GM20000 (cell line): ENCODE data around the gene GIPR.
"Not testable (repeated sequence)": the region's sequence is repeated elsewhere in the genome, so short reads cannot be mapped to it uniquely, and the experiment has no call there.

Source experiments
- DNase-seq: peaks from one replicate; pipeline ENCODE4 v3.0.0; 2012; ENCODE audit warnings: low spot score
- TF ChIP-seq, protein P1 (sequence below): IDR thresholded peaks from 2 replicates; pipeline ENCODE4 v1.5.1; 2012; ENCODE audit warnings: mild to moderate bottlenecking, control low read depth; ENCODE audit errors: extremely low read depth, missing control alignments

The GIPR gene

DNA sequence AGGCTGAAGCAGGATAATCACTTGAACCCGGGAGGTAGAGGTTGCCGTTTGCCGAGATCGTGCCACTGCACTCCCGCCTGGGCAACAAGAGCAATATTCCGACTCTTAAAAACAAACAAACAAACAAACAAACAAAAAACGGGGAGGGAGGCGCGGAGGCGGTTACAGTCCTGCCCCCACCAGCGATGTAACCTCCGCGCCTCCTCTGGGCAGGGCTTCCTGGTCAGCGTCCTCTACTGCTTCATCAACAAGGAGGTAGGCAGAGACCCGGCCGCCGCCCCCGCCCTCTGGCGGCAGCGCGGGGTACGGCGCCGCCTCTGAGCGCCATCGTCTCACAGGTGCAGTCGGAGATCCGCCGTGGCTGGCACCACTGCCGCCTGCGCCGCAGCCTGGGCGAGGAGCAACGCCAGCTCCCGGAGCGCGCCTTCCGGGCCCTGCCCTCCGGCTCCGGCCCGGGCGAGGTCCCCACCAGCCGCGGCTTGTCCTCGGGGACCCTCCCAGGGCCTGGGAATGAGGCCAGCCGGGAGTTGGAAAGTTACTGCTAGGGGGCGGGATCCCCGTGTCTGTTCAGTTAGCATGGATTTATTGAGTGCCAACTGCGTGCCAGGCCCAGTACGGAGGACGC lies 13.5 kb downstream of the GIPR start:
- DNase-seq = peak; percentile 90
- TF ChIP-seq, protein P1, sequence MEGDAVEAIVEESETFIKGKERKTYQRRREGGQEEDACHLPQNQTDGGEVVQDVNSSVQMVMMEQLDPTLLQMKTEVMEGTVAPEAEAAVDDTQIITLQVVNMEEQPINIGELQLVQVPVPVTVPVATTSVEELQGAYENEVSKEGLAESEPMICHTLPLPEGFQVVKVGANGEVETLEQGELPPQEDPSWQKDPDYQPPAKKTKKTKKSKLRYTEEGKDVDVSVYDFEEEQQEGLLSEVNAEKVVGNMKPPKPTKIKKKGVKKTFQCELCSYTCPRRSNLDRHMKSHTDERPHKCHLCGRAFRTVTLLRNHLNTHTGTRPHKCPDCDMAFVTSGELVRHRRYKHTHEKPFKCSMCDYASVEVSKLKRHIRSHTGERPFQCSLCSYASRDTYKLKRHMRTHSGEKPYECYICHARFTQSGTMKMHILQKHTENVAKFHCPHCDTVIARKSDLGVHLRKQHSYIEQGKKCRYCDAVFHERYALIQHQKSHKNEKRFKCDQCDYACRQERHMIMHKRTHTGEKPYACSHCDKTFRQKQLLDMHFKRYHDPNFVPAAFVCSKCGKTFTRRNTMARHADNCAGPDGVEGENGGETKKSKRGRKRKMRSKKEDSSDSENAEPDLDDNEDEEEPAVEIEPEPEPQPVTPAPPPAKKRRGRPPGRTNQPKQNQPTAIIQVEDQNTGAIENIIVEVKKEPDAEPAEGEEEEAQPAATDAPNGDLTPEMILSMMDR = peak; percentile 99

DNA sequence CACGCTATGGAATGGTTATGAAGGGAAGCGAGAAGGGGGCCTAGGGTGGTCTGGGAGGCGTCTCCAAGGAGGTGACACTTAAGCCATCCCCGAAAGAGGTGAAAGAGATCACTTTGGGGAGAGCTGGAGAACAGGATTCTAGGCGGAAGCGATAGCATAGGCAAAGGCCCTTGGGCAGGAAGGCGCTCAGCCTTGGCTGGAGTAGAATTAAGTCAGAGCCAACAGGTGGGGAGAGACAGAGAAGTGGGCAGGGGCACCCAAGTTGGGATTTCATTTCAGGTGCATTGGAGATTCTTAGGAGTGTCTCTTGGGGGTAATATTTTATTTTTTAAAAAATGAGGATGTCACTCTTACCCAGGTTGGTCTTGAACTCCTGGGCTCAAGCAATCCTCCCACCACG lies 14.1 kb downstream of the GIPR start:
- TF ChIP-seq, protein P1 = no peak
- DNase-seq = no peak

DNA sequence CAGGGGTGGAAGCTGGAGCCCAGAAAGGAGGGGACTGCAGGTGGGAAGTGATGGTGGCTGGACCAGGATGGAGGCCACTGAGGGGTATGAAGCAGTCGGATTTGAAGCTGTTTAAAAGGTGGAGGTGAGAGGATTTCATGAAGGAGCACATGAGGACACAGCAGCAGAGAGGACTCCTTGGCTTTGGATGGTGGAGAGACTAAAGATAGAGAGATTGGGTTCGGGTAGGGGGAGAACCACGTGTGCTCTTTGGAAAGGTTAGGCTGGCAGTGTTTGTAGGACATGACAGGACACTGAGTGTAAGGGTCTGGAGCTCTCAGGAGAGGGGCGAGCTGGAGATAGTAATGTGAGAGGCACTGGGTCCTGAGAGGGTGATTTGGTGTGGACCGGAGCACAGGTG lies 14.9 kb downstream of the GIPR start:
- TF ChIP-seq, protein P1 = no peak
- no peak for DNase-seq

DNA sequence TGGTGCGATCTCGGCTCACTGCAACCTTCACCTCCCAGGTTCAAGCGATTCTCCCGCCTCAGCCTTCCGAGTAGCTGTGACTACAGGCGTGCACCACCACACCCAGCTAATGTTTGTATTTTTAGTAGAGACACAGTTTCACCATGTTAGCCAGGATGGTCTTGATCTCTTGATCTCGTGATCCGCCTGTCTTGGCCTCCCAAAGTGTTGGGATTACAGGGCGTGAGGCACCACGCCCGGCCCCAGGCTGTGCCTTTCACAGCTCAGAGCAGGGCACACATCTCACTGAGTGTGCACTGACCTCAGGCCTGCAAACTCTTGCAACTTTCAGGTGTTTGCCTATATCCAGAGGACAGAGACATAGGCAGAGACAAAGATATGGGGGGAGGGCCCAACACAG lies 17.0 kb downstream of the GIPR start:
- not testable (repeated sequence) for DNase-seq

DNA sequence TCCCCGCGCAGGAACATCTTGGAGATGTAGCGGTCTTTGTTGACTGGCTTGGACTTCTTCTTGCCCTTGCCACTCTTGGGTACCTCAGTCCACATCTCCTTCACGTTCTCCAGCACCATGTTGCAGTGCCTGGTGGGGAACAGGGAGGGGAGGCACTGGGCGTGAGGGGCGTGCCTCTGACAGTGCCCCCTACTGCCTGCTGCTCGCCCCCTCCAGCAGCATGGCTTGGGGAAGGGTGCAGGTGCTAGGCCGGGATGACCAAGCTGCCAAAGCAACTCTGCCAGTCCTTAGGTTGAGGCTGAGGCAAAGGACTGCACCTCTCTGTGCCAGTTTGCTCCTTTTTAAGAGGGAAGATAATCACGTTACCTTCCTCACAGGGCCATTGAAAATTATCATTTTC lies 19.6 kb downstream of the GIPR start:
- DNase-seq = no peak
- TF ChIP-seq, protein P1 = no peak

DNA sequence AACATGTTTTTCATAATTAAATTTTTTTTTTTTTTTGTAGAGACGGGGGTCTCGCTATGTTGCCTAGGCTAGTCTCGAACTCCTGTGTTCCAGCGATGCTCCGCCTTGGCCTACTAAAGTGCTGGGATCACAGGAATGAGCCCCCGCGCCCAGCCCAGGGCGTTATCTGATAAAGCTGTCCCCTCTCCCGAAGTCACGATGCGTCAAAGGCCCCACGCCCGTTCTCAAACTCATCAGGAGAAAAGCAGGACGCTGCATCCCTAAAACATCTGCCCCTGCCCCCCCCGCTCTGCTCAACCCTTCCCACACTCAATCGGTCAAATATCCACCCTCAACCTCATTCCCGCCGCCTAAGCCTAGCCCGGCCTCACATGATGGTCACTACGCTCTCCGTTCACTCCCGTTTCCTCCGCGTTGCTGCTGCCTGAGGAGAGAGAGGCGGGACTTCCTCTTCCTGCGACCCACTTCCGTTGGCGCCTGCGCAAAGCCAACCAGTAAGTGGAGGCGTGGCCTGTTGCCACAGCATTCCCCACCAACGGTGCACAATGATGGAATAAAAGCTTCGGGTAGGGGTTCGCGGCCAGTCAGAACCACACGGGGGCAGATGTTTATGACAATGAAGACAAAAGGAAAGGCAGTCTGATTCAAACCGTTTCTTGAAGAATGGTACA lies 23.6 kb downstream of the GIPR start, which contains the start of gene SNRPD2:
SNRPD2 (minus strand) TSS at position 438 of the 671 bp plus-strand sequence; CDS start at position 373, 65 bp downstream.
- peak; percentile 91 for DNase-seq
- TF ChIP-seq, protein P1 = no peak

DNA sequence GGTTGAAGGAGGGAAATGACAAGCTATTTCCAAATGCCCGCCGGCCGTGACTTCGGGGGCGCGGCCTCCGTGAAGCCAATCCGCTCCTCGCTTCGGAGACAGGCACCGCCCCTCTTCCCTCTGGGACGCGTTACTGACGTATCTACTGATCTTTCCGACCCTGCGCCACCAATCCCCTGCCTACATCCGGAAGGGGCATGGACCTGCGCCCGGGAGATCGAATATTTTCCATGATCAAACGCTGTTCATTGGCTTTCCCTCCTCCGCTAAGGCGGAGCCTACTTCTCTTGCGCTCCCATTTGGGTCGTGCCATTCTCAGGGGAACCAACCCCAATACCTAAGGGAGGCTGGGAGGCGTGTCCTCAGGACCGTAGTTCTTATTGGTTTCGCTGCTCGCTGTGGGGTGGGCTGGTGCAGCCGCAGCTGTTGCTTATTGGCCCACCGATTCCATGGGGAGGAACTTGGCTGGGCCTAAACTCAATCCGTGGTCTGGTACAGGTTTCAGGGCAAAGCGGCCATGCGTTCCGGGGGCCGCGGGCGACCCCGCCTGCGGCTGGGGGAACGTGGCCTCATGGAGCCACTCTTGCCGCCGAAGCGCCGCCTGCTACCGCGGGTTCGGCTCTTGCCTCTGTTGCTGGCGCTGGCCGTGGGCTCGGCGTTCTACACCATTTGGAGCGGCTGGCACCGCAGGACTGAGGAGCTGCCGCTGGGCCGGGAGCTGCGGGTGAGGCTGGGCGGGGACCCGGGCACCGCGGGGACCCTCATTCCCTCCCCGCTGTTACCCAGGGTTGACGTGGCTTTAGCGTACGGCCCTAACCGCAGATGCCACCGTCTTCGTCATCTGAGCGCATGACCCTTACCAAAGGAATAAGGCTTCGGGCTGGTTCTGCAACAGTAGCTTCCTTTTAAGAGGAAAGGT lies 24.4 kb downstream of the GIPR start, which contains the start of gene QPCTL:
QPCTL (plus strand) TSS at position 480 of the 919 bp plus-strand sequence; CDS start at position 518, 38 bp downstream.
- TF ChIP-seq, protein P1 = no peak
- peak; percentile 94 for DNase-seq
